CD4-positive, alpha-beta T cell (primary cell): ENCODE results near the gene ARL8B. TPM values are rescaled to one million over a fixed set of nuclear protein-coding genes. Genes with fewer than 3 reads are reported as not detected.
"Not testable (repeated sequence)": the region's sequence is repeated elsewhere in the genome, so short reads cannot be mapped to it uniquely, and the experiment has no call there.

Source experiments
- ATAC-seq: fragments of 200-7000 bp; cut with Tn5 transposase; one replicate; pipeline ENCODE4 v1.10.0; 2022; ENCODE audit warnings: mild to moderate bottlenecking; ENCODE audit not compliant: poor library complexity
- CTCF ChIA-PET: fragments of 350-600 bp; sonication (Branson Sonifier 250); formaldehyde crosslinking; loops from one replicate; lab custom pipeline; 2021; ENCODE audit warnings: antibody characterized with exemption, inconsistent platforms; lab: Charles Lee
- POLR2A ChIA-PET: fragments of 350-600 bp; sonication (Branson Sonifier 250); formaldehyde crosslinking; loops from one replicate; lab custom pipeline; 2021; ENCODE audit warnings: antibody characterized with exemption, inconsistent platforms; lab: Charles Lee
- DNase-seq, 14 experiments: peaks; one replicate each; pipeline ENCODE4 v3.0.0-alpha.2; 2013 to 2020; ENCODE audit warnings: mixed read lengths in 2 of 14
- H3K27ac ChIP-seq, 2 donors: one replicate each; pipeline versions ENCODE4 v1.5.1 to v1.7.0; 2013; ENCODE audit warnings: low read length in 2 of 2, low read depth in 1 of 2, mild to moderate bottlenecking in 1 of 2
- H3K27me3 ChIP-seq, 2 experiments: 1 replicate in 1 of 2; 2 replicates in 1 of 2; pipeline versions ENCODE4 v1.6.1 to v1.7.0; 2013; ENCODE audit warnings: low read length in 2 of 2, control low read depth in 1 of 2, mild to moderate bottlenecking in 1 of 2, moderate library complexity in 1 of 2; ENCODE audit not compliant: insufficient read depth in 2 of 2, control insufficient read depth in 1 of 2
- H3K36me3 ChIP-seq: one replicate; pipeline ENCODE4 v1.6.1; 2013; ENCODE audit warnings: low read length, control low read depth; ENCODE audit not compliant: insufficient read depth
- H3K4me1 ChIP-seq: one replicate; pipeline ENCODE4 v1.6.1; 2013; ENCODE audit warnings: low read length, control low read depth; ENCODE audit not compliant: insufficient read depth
- H3K4me3 ChIP-seq: one replicate; pipeline ENCODE4 v1.5.1; 2013; ENCODE audit warnings: mild to moderate bottlenecking, low read length, moderate library complexity
- H3K9me3 ChIP-seq, 2 experiments: 1 replicate in 1 of 2; 2 replicates in 1 of 2; pipeline versions ENCODE4 v1.6.1 to v1.7.0; 2013; ENCODE audit warnings: low read length in 2 of 2, mild to moderate bottlenecking in 2 of 2, control low read depth in 1 of 2, moderate library complexity in 1 of 2; ENCODE audit not compliant: control insufficient read depth in 1 of 2, insufficient read depth in 1 of 2
- H3K27ac Mint-ChIP-seq: one replicate; pipeline ENCODE4 v1.8.0; 2020; ENCODE audit warnings: mixed read lengths
- H3K27me3 Mint-ChIP-seq: one replicate; pipeline ENCODE4 v1.8.0; 2021; ENCODE audit warnings: mixed read lengths
- H3K36me3 Mint-ChIP-seq: one replicate; pipeline ENCODE4 v1.8.0; 2021; ENCODE audit warnings: low read depth, mixed read lengths
- H3K4me1 Mint-ChIP-seq: one replicate; pipeline ENCODE4 v1.8.0; 2021; ENCODE audit warnings: low read depth, mixed read lengths
- H3K4me3 Mint-ChIP-seq: one replicate; pipeline ENCODE4 v1.8.0; 2020; ENCODE audit warnings: mild to moderate bottlenecking, mixed read lengths
- H3K9me3 Mint-ChIP-seq: one replicate; pipeline ENCODE4 v1.8.0; 2020; ENCODE audit warnings: mixed read lengths
- CTCF ChIP-seq: fragments of 200-600 bp; IDR thresholded peaks from one replicate; pipeline ENCODE4 v1.8.0; 2022; ENCODE audit warnings: antibody characterized with exemption, mild to moderate bottlenecking
- intact Hi-C, 2 experiments: fragments of 100-400 bp; cut with DNase I in 1 of 2; cut with micrococcal nuclease in 1 of 2; formaldehyde crosslinking; loops; one replicate each; pipeline versions ENCODE4 v1.15.1 to v1.9.0; 2023 to 2025; cut with DNase I, micrococcal nuclease
- total RNA-seq, 174 experiments: library from RNA in 2 of 174; stranded (reverse) in 2 of 174; gene quantifications; one replicate each; pipeline ENCODE4 v1.2.3 and lab custom pipeline; 2021 to 2026

ARL8B gene
- total RNA-seq, 2 experiments from 2014 or later: 48.5 to 49.7 TPM

- intact Hi-C loops: no loop called here
- DNase-seq (no peak), ATAC-seq (no peak)
- TF ChIP-seq CTCF: no peak
- H3K9me3 ChIP-seq: no peaks in the 10 kb centered on the region
- H3K36me3 Mint-ChIP-seq: no peaks in the 10 kb centered on the region
- no peaks in the 10 kb centered on the region for H3K27me3 Mint-ChIP-seq
- no peaks in the 10 kb centered on the region for H3K9me3 Mint-ChIP-seq
- no peak overlapping the region for H3K4me3 Mint-ChIP-seq
- H3K4me1 ChIP-seq: no peaks in the 10 kb centered on the region
- ChIA-PET CTCF (no interaction called here), POLR2A (no interaction called here)
- no peak overlapping the region for H3K27ac Mint-ChIP-seq
- H3K27me3 ChIP-seq: no peaks in the 10 kb centered on the region
- no peak overlapping the region for H3K27ac ChIP-seq
- H3K36me3 ChIP-seq: no peaks in the 10 kb centered on the region
- no peak overlapping the region for H3K4me3 ChIP-seq
- H3K4me1 Mint-ChIP-seq: no peaks in the 10 kb centered on the region
These were observed 17.0 kb upstream of the ARL8B start for GRCh38 chr3:5105050-5105449.

GRCh38 chr3:5106371-5106770 is 15.7 kb upstream of the ARL8B start:
- intact Hi-C loops, H3K27me3 Mint-ChIP-seq, DNase-seq, H3K4me3 Mint-ChIP-seq, H3K27me3 ChIP-seq, H3K27ac Mint-ChIP-seq, H3K27ac ChIP-seq, H3K36me3 Mint-ChIP-seq, H3K4me1 ChIP-seq, ATAC-seq, H3K36me3 ChIP-seq, H3K9me3 Mint-ChIP-seq, POLR2A ChIA-PET, H3K9me3 ChIP-seq, H3K4me3 ChIP-seq, H3K4me1 Mint-ChIP-seq: not testable (repeated sequence)
- CTCF ChIA-PET: interaction anchor here (0.6 kb wide), 1 partner anchor 60 kb away, joined by 3 read pairs; no protein-coding TSS in a partner anchor

DNA sequence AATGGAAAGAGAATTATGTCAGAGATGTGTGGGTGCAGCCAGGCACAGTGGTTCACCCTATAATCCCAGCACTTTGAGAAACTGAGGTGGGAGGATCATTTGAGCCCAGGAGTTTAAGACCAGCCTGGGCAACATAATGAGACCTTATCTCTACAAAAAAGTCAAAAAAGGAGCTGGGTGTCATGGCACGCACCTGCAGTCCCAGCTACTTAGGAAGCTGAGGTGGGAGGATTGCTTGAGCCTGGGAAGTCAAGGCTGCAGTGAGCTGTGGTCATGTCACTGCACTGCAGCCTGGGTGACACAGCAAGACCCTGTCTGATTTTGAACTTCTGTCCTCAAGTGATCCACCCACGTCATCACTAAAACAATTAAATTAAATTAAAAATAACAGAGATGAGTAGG is 15.2 kb upstream of the ARL8B start:
- H3K27me3 Mint-ChIP-seq, intact Hi-C loops, CTCF ChIA-PET, ATAC-seq, H3K4me3 ChIP-seq, H3K9me3 Mint-ChIP-seq, H3K27me3 ChIP-seq, H3K36me3 Mint-ChIP-seq, H3K4me1 ChIP-seq, H3K36me3 ChIP-seq, H3K9me3 ChIP-seq, H3K4me1 Mint-ChIP-seq, H3K27ac Mint-ChIP-seq, H3K27ac ChIP-seq, H3K4me3 Mint-ChIP-seq, POLR2A ChIA-PET, DNase-seq: not testable (repeated sequence)

GRCh38 chr3:5110337-5110736 is 11.8 kb upstream of the ARL8B start:
- ChIA-PET CTCF (no interaction called here), POLR2A (no interaction called here)
- Histone ChIP-seq H3K9me3 (peaks cover 0 to 4% of the 10 kb centered on the region in 2 experiments), H3K36me3 (no peaks in the 10 kb centered on the region), H3K4me1 (no peaks in the 10 kb centered on the region), H3K27me3 (no peaks in the 10 kb centered on the region), H3K4me3 (no peak overlapping the region), H3K27ac (no peak overlapping the region)
- no peak for ATAC-seq
- Mint-ChIP-seq H3K4me3 (no peak overlapping the region), H3K9me3 (no peaks in the 10 kb centered on the region), H3K27ac (no peak overlapping the region), H3K4me1 (no peaks in the 10 kb centered on the region), H3K36me3 (no peaks in the 10 kb centered on the region), H3K27me3 (no peaks in the 10 kb centered on the region)
- no peak for TF ChIP-seq CTCF
- intact Hi-C loops: no loop called here
- no peak for DNase-seq
